ENCODE results near the gene CDK5RAP2.

The CDK5RAP2 gene

GRCh38 chr9:120385606-120386389, 194.2 kb downstream of the CDK5RAP2 start:
- Mint-ChIP-seq H3K27me3 (no peaks in the 10 kb centered on the region), H3K4me1 (ENCODE audit: low read depth) (no peaks in the 10 kb centered on the region), H3K27ac (no peak overlapping the region), H3K4me3 (no peak overlapping the region), H3K36me3 (ENCODE audit: low read depth) (peaks cover 28% of the 10 kb centered on the region), H3K9me3 (no peaks in the 10 kb centered on the region)

DNA sequence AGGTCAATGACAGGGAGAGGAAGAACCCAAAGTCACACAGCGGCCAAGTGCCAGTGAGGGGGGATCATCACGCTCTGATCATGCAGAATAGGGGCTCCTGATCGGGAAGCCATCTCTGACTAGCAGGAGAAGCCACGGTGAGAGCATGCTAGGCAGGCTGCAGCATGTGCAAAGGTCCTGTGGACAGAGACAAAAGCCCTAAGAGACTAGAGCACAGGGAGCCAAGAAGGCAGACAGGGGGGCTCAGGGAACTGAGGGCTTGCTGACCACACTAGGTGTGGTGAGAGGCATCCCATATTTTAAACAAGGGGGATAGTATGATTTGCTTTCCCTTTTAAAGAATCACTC, 195.1 kb downstream of the CDK5RAP2 start:
- Mint-ChIP-seq H3K4me1 (ENCODE audit: low read depth) (no peaks in the 10 kb centered on the region), H3K27ac (no peak overlapping the region), H3K4me3 (no peak overlapping the region), H3K36me3 (ENCODE audit: low read depth) (peaks cover 30% of the 10 kb centered on the region), H3K27me3 (no peaks in the 10 kb centered on the region), H3K9me3 (peaks cover 4% of the 10 kb centered on the region)

GRCh38 chr9:120383999-120384924, 195.7 kb downstream of the CDK5RAP2 start:
- no peaks in the 10 kb centered on the region for H3K4me1 Mint-ChIP-seq (ENCODE audit: low read depth)
- H3K27me3 Mint-ChIP-seq = no peaks in the 10 kb centered on the region
- H3K36me3 Mint-ChIP-seq (ENCODE audit: low read depth) = peaks cover 33% of the 10 kb centered on the region
- H3K4me3 Mint-ChIP-seq = no peak overlapping the region
- no peak overlapping the region for H3K27ac Mint-ChIP-seq
- H3K9me3 Mint-ChIP-seq = peaks cover 4% of the 10 kb centered on the region

DNA sequence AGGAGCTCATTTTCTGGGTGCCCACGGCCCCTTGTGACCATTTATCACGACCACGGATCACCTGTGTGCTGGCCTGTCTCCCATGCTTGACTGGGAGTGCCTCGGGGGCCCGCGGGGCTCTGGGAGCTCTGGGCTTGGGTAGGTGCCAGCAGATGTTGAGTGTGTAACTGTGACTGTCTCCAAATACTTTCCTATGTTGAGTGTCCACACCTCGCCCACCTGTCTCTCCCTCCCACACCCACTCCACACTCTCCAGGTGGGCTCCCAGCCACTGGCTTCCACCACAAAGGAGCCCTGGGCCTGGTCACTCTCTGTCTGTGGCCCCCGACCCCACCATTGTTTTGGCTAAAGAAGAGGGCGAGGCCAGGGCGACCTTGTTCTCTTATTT, 196.4 kb downstream of the CDK5RAP2 start:
- Mint-ChIP-seq H3K9me3 (peaks cover 4% of the 10 kb centered on the region), H3K27me3 (no peaks in the 10 kb centered on the region), H3K36me3 (ENCODE audit: low read depth) (peaks cover 29% of the 10 kb centered on the region), H3K4me3 (no peak overlapping the region), H3K27ac (no peak overlapping the region), H3K4me1 (ENCODE audit: low read depth) (no peaks in the 10 kb centered on the region)

- Mint-ChIP-seq H3K4me1 (ENCODE audit: low read depth) (no peaks in the 10 kb centered on the region), H3K9me3 (peaks cover 4% of the 10 kb centered on the region), H3K27ac (no peak overlapping the region), H3K36me3 (ENCODE audit: low read depth) (peaks cover 33% of the 10 kb centered on the region), H3K4me3 (no peak overlapping the region), H3K27me3 (no peaks in the 10 kb centered on the region)
These were observed 197.5 kb downstream of the CDK5RAP2 start for GRCh38 chr9:120382453-120382852.

DNA sequence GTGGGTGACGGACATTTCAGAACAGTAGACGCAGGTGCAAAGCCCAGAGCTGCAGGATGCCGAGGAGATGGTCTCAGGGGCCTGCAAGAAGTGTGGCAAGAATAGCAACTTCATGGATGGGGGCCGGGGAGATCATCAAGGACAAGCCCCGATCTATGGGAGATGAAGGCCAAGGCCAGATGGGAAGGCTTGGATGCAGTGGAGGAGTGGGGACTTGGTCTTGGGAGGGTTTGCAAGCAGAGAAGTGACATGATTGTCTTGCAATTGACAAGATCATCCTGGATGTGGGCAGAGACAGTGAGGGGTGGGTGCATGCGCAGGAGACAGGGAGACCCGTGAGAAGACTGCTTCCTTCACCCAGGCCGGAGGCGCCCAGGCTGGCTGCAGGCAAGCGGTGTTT, 198.1 kb downstream of the CDK5RAP2 start:
- peaks cover 4% of the 10 kb centered on the region for H3K9me3 Mint-ChIP-seq
- no peaks in the 10 kb centered on the region for H3K27me3 Mint-ChIP-seq
- H3K4me3 Mint-ChIP-seq = no peak overlapping the region
- no peaks in the 10 kb centered on the region for H3K4me1 Mint-ChIP-seq (ENCODE audit: low read depth)
- peak overlapping the region; percentile 62 for H3K27ac Mint-ChIP-seq
- peaks cover 33% of the 10 kb centered on the region for H3K36me3 Mint-ChIP-seq (ENCODE audit: low read depth)

GRCh38 chr9:120379611-120380010, 200.4 kb downstream of the CDK5RAP2 start:
- H3K36me3 Mint-ChIP-seq (ENCODE audit: low read depth) = peaks cover 26% of the 10 kb centered on the region
- no peaks in the 10 kb centered on the region for H3K4me1 Mint-ChIP-seq (ENCODE audit: low read depth)
- no peaks in the 10 kb centered on the region for H3K27me3 Mint-ChIP-seq
- no peak overlapping the region for H3K4me3 Mint-ChIP-seq
- H3K9me3 Mint-ChIP-seq = peaks cover 9% of the 10 kb centered on the region
- H3K27ac Mint-ChIP-seq = no peak overlapping the region

- H3K4me1 Mint-ChIP-seq (ENCODE audit: low read depth) = no peaks in the 10 kb centered on the region
- no peak overlapping the region for H3K27ac Mint-ChIP-seq
- H3K9me3 Mint-ChIP-seq = peaks cover 9% of the 10 kb centered on the region
- no peak overlapping the region for H3K4me3 Mint-ChIP-seq
- H3K36me3 Mint-ChIP-seq (ENCODE audit: low read depth) = peaks cover 25% of the 10 kb centered on the region
- H3K27me3 Mint-ChIP-seq = no peaks in the 10 kb centered on the region
These were observed 201.3 kb downstream of the CDK5RAP2 start for GRCh38 chr9:120378680-120379079.

GRCh38 chr9:120377268-120378159, 202.5 kb downstream of the CDK5RAP2 start:
- no peak overlapping the region for H3K27ac Mint-ChIP-seq
- no peak overlapping the region for H3K4me3 Mint-ChIP-seq
- peaks cover 25% of the 10 kb centered on the region for H3K36me3 Mint-ChIP-seq (ENCODE audit: low read depth)
- no peaks in the 10 kb centered on the region for H3K27me3 Mint-ChIP-seq
- H3K4me1 Mint-ChIP-seq (ENCODE audit: low read depth) = no peaks in the 10 kb centered on the region
- H3K9me3 Mint-ChIP-seq = peaks cover 9% of the 10 kb centered on the region

- Mint-ChIP-seq H3K4me1 (ENCODE audit: low read depth) (no peaks in the 10 kb centered on the region), H3K27me3 (no peaks in the 10 kb centered on the region), H3K27ac (no peak overlapping the region), H3K4me3 (no peak overlapping the region), H3K9me3 (peaks cover 9% of the 10 kb centered on the region), H3K36me3 (ENCODE audit: low read depth) (peaks cover 18% of the 10 kb centered on the region)
These were observed 203.9 kb downstream of the CDK5RAP2 start for GRCh38 chr9:120376101-120376500.

- H3K4me1 Mint-ChIP-seq (ENCODE audit: low read depth) = no peaks in the 10 kb centered on the region
- H3K27me3 Mint-ChIP-seq = no peaks in the 10 kb centered on the region
- H3K4me3 Mint-ChIP-seq = no peak overlapping the region
- H3K36me3 Mint-ChIP-seq (ENCODE audit: low read depth) = peaks cover 18% of the 10 kb centered on the region
- no peak overlapping the region for H3K27ac Mint-ChIP-seq
- peaks cover 9% of the 10 kb centered on the region for H3K9me3 Mint-ChIP-seq
These were observed 204.7 kb downstream of the CDK5RAP2 start for GRCh38 chr9:120375316-120375715.

- Mint-ChIP-seq H3K4me3 (no peak overlapping the region), H3K27ac (no peak overlapping the region), H3K4me1 (ENCODE audit: low read depth) (no peaks in the 10 kb centered on the region), H3K36me3 (ENCODE audit: low read depth) (peaks cover 13% of the 10 kb centered on the region), H3K27me3 (no peaks in the 10 kb centered on the region), H3K9me3 (peaks cover 5% of the 10 kb centered on the region)
These were observed 205.2 kb downstream of the CDK5RAP2 start for GRCh38 chr9:120374817-120375216.

DNA sequence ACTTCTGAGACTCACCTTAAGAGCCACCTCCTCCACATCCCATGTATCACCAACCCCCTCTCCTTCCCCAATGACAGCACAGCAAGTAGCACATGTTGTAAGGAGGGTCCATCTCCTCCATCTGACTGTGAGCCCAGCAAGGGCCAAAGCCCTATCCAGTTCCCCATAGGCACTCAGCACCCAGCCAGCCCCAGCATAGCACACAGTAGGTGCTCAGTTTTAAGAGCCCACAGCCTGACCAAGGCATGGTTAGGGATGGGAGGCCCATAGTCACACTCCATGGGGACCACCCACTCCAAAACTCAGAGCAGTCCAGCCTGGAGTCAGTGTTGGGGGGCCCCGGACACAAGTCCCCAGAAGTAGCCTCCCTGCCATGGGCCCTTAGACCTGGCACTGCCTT, 205.7 kb downstream of the CDK5RAP2 start:
- peaks cover 5% of the 10 kb centered on the region for H3K9me3 Mint-ChIP-seq
- no peaks in the 10 kb centered on the region for H3K4me1 Mint-ChIP-seq (ENCODE audit: low read depth)
- no peak overlapping the region for H3K27ac Mint-ChIP-seq
- H3K36me3 Mint-ChIP-seq (ENCODE audit: low read depth) = peaks cover 11% of the 10 kb centered on the region
- H3K4me3 Mint-ChIP-seq = no peak overlapping the region
- no peaks in the 10 kb centered on the region for H3K27me3 Mint-ChIP-seq

DNA sequence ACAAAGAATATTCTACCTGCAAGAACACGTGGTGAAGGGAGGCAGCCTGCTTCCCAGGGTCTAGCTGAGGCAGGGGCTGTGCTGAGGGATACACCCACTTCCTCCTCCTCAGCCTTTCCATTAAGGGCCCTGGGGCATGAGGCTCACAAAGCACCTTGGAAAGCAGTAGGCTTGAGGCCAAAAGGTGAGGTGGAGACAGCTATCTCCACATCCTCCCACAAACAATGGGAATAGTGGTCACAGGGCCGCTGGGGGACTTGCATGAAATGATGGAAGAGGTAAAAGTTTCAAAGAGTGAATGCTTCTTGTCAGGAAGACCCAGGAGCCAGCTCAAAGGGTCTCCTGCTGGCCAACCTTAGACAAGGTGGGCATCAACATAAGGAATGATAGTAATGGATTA, 207.9 kb downstream of the CDK5RAP2 start:
- peaks cover 5% of the 10 kb centered on the region for H3K9me3 Mint-ChIP-seq
- H3K4me3 Mint-ChIP-seq = no peak overlapping the region
- no peaks in the 10 kb centered on the region for H3K4me1 Mint-ChIP-seq (ENCODE audit: low read depth)
- H3K27ac Mint-ChIP-seq = no peak overlapping the region
- H3K27me3 Mint-ChIP-seq = no peaks in the 10 kb centered on the region
- H3K36me3 Mint-ChIP-seq (ENCODE audit: low read depth) = no peaks in the 10 kb centered on the region

Measured in stimulated activated naive CD8-positive, alpha-beta T cell treated with anti-CD3 and anti-CD28 coated beads, Interleukin-15, Interleukin-2, amounts not matched to agents 100 ng/mL and 50 ng/mL, for 24 hours (primary cell).